Naive B cell (primary cell): ENCODE data around the gene KRTAP12-1. TPM values are rescaled to one million over a fixed set of nuclear protein-coding genes. Genes with fewer than 3 reads are reported as not detected.
A peak's percentile ranks its signal among the peaks of the same experiment; 100 is the strongest.
"Not testable (repeated sequence)": the region's sequence is repeated elsewhere in the genome, so short reads cannot be mapped to it uniquely, and the experiment has no call there.

Experiments used
- ATAC-seq, 2 donors: fragments of 150-1000 bp; cut with Tn5 transposase; 2 replicates each; pipeline ENCODE4 v1.10.0; 2021; ENCODE audit warnings: low read depth in 2 of 2, mild to moderate bottlenecking in 2 of 2, moderate library complexity in 2 of 2
- DNase-seq: peaks from one replicate; pipeline ENCODE4 v3.0.0; 2022
- H3K27ac Mint-ChIP-seq, 6 donors: one replicate each; pipeline ENCODE4 v1.8.0; 2020 to 2022; ENCODE audit warnings: mild to moderate bottlenecking in 6 of 6, mixed read lengths in 6 of 6, moderate library complexity in 5 of 6, inconsistent platforms in 2 of 6
- H3K27me3 Mint-ChIP-seq, 3 donors: one replicate each; pipeline ENCODE4 v1.8.0; 2021 to 2022; ENCODE audit warnings: mixed read lengths in 3 of 3, mild to moderate bottlenecking in 1 of 3
- H3K36me3 Mint-ChIP-seq, 2 donors: one replicate each; pipeline ENCODE4 v1.8.0; 2020 to 2022; ENCODE audit warnings: mixed read lengths in 2 of 2, inconsistent platforms in 1 of 2, mild to moderate bottlenecking in 1 of 2
- H3K4me1 Mint-ChIP-seq, 3 donors: one replicate each; pipeline ENCODE4 v1.8.0; 2020 to 2022; ENCODE audit warnings: mixed read lengths in 3 of 3, inconsistent platforms in 1 of 3, mild to moderate bottlenecking in 1 of 3, moderate library complexity in 1 of 3
- H3K4me3 Mint-ChIP-seq, 8 donors: one replicate each; pipeline ENCODE4 v1.8.0; 2020 to 2022; ENCODE audit warnings: mild to moderate bottlenecking in 8 of 8, mixed read lengths in 8 of 8, moderate library complexity in 8 of 8, inconsistent platforms in 2 of 8
- H3K9me3 Mint-ChIP-seq, 7 donors: one replicate each; pipeline ENCODE4 v1.8.0; 2020 to 2022; ENCODE audit warnings: mixed read lengths in 7 of 7, mild to moderate bottlenecking in 5 of 7, inconsistent platforms in 2 of 7, moderate library complexity in 1 of 7
- polyA plus RNA-seq, 6 donors: library from polyadenylated mRNA; unstranded; fragments of 300-500 nt; fragmentation: Illumina TruSeq; gene quantifications; one replicate each; pipeline ENCODE4 v1.2.3, GENCODE V29; 2021; ENCODE audit warnings: low read depth in 6 of 6

KRTAP12-1 gene
- polyA plus RNA-seq, 6 donors from 2014 or later: not detected

DNA sequence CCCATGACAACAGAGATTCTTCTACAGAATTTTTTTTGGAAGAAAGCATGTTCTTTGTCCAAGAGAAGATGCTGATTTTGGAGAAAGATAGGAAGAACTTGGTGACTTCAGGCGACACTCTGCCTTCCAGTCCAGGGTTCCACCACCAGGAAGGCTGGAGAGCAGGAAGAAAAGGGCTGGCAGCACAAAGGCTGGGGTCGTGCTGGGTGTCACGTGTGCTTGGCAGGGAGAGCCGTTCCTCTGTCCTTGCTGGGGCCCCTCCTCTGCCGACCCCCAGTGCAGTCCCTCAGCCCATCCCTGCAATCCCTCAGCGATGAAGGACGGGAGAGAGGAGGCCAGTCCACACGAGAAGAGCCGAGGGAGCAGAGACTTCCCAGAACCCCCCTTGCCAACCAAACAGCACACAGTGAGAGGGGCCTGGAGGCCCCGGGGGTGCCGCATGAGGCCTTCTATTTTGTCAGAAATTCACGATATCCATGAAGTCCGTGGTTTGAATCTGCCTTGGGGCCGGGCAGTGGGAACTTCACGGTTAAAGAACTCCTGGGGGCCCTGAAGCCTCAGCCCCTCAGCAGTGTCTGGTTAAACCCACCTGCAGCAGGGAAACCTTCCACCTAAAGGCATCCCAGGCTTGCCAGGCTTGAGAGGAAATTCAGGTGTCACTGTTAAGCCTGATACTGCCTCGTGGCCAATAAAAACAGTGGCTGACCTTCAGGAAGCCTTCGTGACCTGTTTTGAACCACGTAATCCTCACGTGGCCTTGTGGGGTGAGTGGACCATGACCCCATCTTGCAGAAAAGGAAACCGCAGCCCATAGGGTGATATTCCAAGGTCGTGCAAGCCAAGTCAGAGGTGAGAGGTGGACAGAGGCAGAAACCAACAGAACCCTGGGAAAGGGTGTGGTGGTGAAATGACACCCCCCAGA lies 18.4 kb upstream of the KRTAP12-1 start:
- no peak for ATAC-seq
- Mint-ChIP-seq H3K36me3 (peaks cover 0 to 21% of the 10 kb centered on the region in 2 donors), H3K4me3 (peak overlapping the region in 1 of 8 donors; percentile 56), H3K27me3 (peaks cover 35 to 97% (median 97%) of the 10 kb centered on the region in 3 donors), H3K4me1 (peaks cover 0 to 6% (median 1%) of the 10 kb centered on the region in 3 donors), H3K27ac (no peak overlapping the region), H3K9me3 (peaks cover 0 to 19% (median 8%) of the 10 kb centered on the region in 7 donors)
- no peak for DNase-seq

DNA sequence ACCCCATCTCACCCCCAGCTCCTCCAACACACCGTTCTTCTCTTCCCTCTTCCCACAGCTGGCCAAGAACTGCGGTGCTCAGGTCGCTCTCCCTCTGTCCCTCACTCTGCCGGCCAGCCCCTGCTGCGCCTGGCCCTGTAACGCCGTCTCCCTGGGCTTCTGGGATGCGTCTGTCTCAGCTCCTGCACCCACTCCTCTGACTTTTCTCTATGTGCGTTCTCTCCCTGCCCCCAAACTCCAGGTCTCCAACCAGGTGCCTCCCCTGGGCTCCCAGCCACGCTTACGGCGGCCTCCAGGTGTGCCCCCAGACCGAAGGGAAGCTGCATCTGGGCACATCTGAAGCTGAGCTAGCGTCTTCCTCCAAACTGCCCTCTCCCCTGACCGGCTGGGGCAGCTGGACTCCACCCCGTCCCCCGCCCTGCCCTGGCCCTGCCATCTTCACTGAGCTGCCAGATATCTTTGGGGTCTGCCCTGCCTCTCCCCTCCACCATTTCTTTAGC lies 17.6 kb upstream of the KRTAP12-1 start:
- Mint-ChIP-seq H3K27ac (no peak overlapping the region), H3K27me3 (peaks cover 38 to 92% (median 92%) of the 10 kb centered on the region in 3 donors), H3K9me3 (peaks cover 0 to 12% (median 2%) of the 10 kb centered on the region in 7 donors), H3K4me1 (peaks cover 0 to 6% (median 1%) of the 10 kb centered on the region in 3 donors), H3K4me3 (peak overlapping the region in 1 of 8 donors; percentile 56), H3K36me3 (peaks cover 0 to 15% of the 10 kb centered on the region in 2 donors)
- ATAC-seq: no peak
- no peak for DNase-seq

GRCh38 chr21:44697811-44698734 lies 16.1 kb upstream of the KRTAP12-1 start:
- Mint-ChIP-seq H3K36me3 (peaks cover 0 to 21% of the 10 kb centered on the region in 2 donors), H3K4me1 (peaks cover 0 to 5% (median 1%) of the 10 kb centered on the region in 3 donors), H3K27ac (peak overlapping the region in 1 of 6 donors; percentile 63), H3K4me3 (no peak overlapping the region), H3K27me3 (peaks cover 41 to 85% (median 82%) of the 10 kb centered on the region in 3 donors), H3K9me3 (peaks cover 2 to 19% (median 11%) of the 10 kb centered on the region in 7 donors)
- DNase-seq: no peak
- ATAC-seq: no peak

DNA sequence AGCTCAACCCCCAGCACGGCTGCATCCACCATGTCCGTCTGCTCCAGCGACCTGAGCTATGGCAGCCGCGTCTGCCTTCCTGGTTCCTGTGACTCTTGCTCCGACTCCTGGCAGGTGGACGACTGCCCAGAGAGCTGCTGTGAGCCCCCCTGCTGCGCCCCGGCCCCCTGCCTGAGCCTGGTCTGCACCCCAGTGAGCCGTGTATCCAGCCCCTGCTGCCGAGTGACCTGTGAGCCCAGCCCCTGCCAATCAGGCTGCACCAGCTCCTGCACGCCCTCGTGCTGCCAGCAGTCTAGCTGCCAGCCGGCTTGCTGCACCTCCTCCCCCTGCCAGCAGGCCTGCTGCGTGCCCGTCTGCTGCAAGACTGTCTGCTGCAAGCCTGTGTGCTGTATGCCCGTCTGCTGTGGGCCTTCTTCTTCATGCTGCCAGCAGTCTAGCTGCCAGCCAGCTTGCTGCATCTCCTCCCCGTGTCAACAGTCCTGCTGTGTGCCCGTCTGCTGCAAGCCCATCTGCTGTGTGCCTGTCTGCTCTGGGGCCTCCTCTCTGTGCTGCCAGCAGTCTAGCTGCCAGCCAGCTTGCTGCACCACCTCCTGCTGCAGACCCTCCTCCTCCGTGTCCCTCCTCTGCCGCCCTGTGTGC lies 15.3 kb upstream of the KRTAP12-1 start, which contains the start of gene KRTAP10-12:
Gene KRTAP10-12 (plus strand): TSS at position 1 of the 639 bp plus-strand sequence. CDS start 30 bp downstream, at position 31.
- peaks cover 0 to 22% of the 10 kb centered on the region in 2 donors for H3K36me3 Mint-ChIP-seq
- DNase-seq, H3K27ac Mint-ChIP-seq, ATAC-seq, H3K4me1 Mint-ChIP-seq, H3K4me3 Mint-ChIP-seq: not testable (repeated sequence)
- H3K27me3 Mint-ChIP-seq: peaks cover 41 to 78% (median 75%) of the 10 kb centered on the region in 3 donors
- H3K9me3 Mint-ChIP-seq: peaks cover 5 to 26% (median 18%) of the 10 kb centered on the region in 7 donors

DNA sequence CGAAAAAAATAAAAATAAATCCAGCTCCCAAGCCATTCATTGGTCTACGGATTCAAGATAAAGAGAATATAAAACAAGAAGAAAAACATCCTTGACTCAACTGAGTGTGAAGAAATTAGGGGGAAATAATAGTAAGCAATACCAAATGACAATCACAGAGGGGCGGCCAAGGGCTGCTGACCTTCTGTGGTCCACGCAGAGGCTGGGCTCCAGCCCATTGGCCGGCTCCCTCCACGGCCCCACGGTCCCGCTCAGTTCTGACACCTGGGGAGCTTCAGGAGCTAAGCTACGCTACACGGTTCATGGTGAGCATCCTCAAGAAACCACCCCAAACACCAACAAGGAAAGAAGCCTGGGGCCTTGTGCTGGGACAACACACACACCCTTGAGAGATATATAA lies 14.6 kb upstream of the KRTAP12-1 start:
- H3K4me3 Mint-ChIP-seq: no peak overlapping the region
- peaks cover 5 to 32% (median 25%) of the 10 kb centered on the region in 7 donors for H3K9me3 Mint-ChIP-seq
- H3K27me3 Mint-ChIP-seq: peaks cover 36 to 70% (median 67%) of the 10 kb centered on the region in 3 donors
- H3K36me3 Mint-ChIP-seq: peaks cover 0 to 24% of the 10 kb centered on the region in 2 donors
- ATAC-seq (no peak), DNase-seq (no peak)
- peaks cover 0 to 1% (median 0%) of the 10 kb centered on the region in 3 donors for H3K4me1 Mint-ChIP-seq
- no peak overlapping the region for H3K27ac Mint-ChIP-seq

DNA sequence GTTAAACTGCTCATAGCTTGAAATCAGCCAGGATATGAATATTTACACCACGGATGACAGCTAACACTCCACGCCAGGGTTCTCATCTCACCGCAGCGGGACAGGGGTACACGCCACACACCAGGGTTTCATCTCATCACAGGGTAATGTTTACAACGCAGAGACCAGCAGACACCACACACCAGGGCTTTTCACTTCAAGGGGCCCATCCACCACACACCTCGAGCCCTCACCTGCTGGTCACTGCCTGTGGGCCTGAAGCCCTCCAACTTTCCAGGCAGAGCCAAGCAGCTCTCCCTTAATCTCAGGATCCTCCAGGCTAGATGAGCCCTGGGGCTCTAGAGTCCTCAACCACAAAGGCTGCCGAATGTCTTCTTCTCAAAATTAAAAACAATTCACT lies 13.7 kb upstream of the KRTAP12-1 start:
- Mint-ChIP-seq H3K9me3 (peaks cover 5 to 32% (median 25%) of the 10 kb centered on the region in 7 donors), H3K4me3 (no peak overlapping the region), H3K27me3 (peaks cover 30 to 61% (median 58%) of the 10 kb centered on the region in 3 donors), H3K36me3 (peaks cover 0 to 24% of the 10 kb centered on the region in 2 donors), H3K4me1 (peaks cover 0 to 1% (median 0%) of the 10 kb centered on the region in 3 donors), H3K27ac (no peak overlapping the region)
- no peak for DNase-seq
- ATAC-seq: no peak

GRCh38 chr21:44695184-44695583 lies 13.2 kb upstream of the KRTAP12-1 start:
- DNase-seq (no peak), ATAC-seq (no peak)
- H3K4me3 Mint-ChIP-seq: peak overlapping the region in 1 of 8 donors; percentile 64
- peaks cover 0 to 1% (median 0%) of the 10 kb centered on the region in 3 donors for H3K4me1 Mint-ChIP-seq
- H3K36me3 Mint-ChIP-seq: peaks cover 0 to 24% of the 10 kb centered on the region in 2 donors
- H3K9me3 Mint-ChIP-seq: peaks cover 5 to 32% (median 25%) of the 10 kb centered on the region in 7 donors
- H3K27ac Mint-ChIP-seq: no peak overlapping the region
- peaks cover 30 to 62% (median 56%) of the 10 kb centered on the region in 3 donors for H3K27me3 Mint-ChIP-seq

GRCh38 chr21:44694776-44695175 lies 12.8 kb upstream of the KRTAP12-1 start:
- peaks cover 27 to 62% (median 56%) of the 10 kb centered on the region in 3 donors for H3K27me3 Mint-ChIP-seq
- no peak overlapping the region for H3K27ac Mint-ChIP-seq
- peaks cover 5 to 32% (median 25%) of the 10 kb centered on the region in 7 donors for H3K9me3 Mint-ChIP-seq
- peaks cover 0 to 23% of the 10 kb centered on the region in 2 donors for H3K36me3 Mint-ChIP-seq
- ATAC-seq (no peak), DNase-seq (no peak)
- peaks cover 0 to 1% (median 0%) of the 10 kb centered on the region in 3 donors for H3K4me1 Mint-ChIP-seq
- H3K4me3 Mint-ChIP-seq: peak overlapping the region in 1 of 8 donors; percentile 64

- no peaks in the 10 kb centered on the region for H3K4me1 Mint-ChIP-seq
- DNase-seq: no peak
- no peak for ATAC-seq
- no peak overlapping the region for H3K27ac Mint-ChIP-seq
- H3K4me3 Mint-ChIP-seq: no peak overlapping the region
- peaks cover 5 to 32% (median 25%) of the 10 kb centered on the region in 7 donors for H3K9me3 Mint-ChIP-seq
- peaks cover 21 to 54% (median 53%) of the 10 kb centered on the region in 3 donors for H3K27me3 Mint-ChIP-seq
- peaks cover 0 to 17% of the 10 kb centered on the region in 2 donors for H3K36me3 Mint-ChIP-seq
Measured at GRCh38 chr21:44692798-44693512, 11.0 kb upstream of the KRTAP12-1 start.

DNA sequence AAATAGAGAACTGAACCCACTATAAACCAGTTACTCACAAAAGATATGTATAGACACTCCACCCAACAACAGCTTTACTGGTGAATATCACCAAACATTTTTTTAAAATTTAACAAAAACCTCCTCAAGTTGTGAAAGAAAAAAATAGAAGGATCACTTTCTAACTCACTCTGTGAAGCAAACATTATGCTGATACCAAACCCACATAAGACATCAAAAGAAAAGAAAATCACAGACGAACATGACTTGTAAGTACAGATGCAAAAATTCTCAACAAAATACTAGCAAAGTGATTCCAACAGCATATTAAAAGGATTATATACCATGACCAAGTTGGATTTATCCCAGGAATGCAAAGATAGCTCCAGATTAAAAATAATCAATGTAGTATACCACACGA lies 9.7 kb upstream of the KRTAP12-1 start:
- no peaks in the 10 kb centered on the region for H3K4me1 Mint-ChIP-seq
- H3K9me3 Mint-ChIP-seq: peaks cover 5 to 32% (median 25%) of the 10 kb centered on the region in 7 donors
- DNase-seq (no peak), ATAC-seq (no peak)
- peak overlapping the region in 1 of 6 donors; percentile 19 for H3K27ac Mint-ChIP-seq
- peaks cover 26 to 53% (median 51%) of the 10 kb centered on the region in 3 donors for H3K27me3 Mint-ChIP-seq
- peaks cover 0 to 17% of the 10 kb centered on the region in 2 donors for H3K36me3 Mint-ChIP-seq
- H3K4me3 Mint-ChIP-seq: no peak overlapping the region

DNA sequence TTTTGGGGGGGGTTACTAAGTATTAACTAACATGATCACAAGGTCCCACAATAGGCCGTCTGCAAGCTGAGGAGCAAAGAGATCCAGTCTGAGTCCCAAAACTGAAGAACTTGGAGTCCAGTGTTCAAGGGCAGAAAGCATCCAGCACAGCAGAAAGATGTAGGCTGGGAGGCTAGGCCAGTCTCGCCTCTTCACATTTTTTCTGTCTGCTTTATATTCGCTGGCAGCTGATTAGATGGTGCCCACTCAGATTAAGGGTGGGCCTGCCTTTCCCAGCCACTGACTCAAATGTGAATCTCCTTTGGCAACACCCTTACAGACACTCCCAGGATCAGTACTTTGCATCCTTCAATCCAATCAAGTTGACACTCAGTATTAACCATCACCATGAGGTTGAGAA lies 7.8 kb upstream of the KRTAP12-1 start:
- not testable (repeated sequence) for ATAC-seq, H3K4me1 Mint-ChIP-seq, DNase-seq, H3K4me3 Mint-ChIP-seq
- peaks cover 18 to 55% (median 50%) of the 10 kb centered on the region in 3 donors for H3K27me3 Mint-ChIP-seq
- H3K27ac Mint-ChIP-seq: peak overlapping the region in 1 of 6 donors; percentile 39
- H3K36me3 Mint-ChIP-seq: peaks cover 0 to 17% of the 10 kb centered on the region in 2 donors
- H3K9me3 Mint-ChIP-seq: peaks cover 5 to 30% (median 25%) of the 10 kb centered on the region in 7 donors
